Activated CD4-positive, CD25-positive, alpha-beta regulatory T cell (primary cell): ENCODE data around the gene ST8SIA5.

Experiments
- DNase-seq, 4 experiments: peaks; one replicate each; lab custom pipeline; 2025; lab: John Stamatoyannopoulos, UW

Gene ST8SIA5

DNA sequence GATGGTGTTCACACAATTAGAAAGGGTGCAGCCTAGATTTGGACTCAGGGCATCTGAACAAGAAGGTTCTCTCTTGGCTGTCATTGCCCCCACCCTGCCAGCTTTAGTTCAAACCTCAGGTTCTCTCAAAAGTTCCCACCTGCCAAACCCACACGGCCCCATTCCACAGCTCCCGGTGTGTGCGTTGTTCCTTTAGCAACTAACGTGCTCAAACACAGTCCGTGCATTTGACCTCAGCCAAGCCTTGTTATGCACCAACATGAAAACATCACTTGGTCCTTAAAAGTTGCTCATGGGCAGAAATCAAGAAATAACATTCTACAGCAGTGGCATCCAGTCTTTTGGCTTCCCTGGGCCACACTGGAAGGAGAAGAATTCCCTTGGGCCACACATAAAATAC lies 131.8 kb downstream of the ST8SIA5 start:
- DNase-seq: no peak

DNA sequence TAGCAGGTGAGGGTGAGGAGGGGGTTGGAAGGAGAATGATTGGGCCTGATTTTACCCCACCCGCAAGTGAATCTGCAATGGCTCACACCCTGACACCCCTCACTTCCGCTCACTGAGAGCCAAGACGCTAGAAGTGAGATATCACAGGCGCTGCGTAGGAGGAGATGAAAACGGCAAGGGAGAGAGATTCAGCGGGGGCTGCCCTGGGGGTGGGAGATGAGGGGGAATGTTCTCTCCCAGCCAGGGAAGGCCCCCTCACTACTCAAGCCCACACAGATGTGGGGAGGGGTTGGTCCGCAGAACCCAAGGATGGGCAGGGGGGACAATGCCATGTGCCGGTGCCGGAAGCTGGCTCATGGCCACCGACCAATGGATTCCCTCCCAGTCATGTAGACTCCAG lies 132.7 kb downstream of the ST8SIA5 start:
- DNase-seq: no peak

DNA sequence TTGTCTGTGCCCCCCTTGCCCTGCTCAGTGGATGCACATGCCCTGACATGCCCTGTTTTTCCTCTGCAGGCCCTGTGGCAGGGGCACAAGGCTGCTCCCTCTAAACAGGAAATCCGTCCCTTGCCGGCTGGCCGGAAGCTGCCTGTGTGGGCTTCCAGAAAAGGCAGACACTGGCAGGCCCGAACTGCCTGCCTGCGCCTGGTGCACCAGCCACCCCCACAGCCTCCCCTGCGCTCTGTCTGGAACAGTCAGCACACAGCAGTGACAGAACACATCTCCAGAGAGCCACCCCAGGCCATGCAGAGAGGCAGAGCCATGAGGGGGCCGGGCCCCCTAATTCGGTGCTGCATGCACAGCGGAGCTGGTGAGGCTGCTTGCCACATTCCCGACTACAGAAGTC lies 133.3 kb downstream of the ST8SIA5 start:
- no peak for DNase-seq

DNA sequence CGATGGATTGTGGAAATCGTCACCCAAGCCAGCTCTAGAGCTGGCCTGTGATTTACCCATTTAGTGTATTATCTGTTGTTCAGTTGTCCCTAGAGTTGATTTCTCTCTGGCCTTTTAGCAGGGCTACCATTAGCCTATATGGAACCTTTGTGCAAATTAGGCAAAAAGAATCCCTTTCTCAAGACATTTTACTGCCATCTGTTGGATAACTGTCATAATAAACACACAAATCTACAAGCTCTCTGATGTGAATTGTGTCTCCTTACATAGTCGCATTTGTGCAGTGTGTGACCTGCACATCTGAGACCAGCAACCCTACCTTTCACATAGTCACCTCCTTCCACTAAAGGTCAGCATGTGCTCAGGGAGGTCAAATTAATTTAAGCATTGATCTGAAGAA lies 133.9 kb downstream of the ST8SIA5 start:
- no peak for DNase-seq

DNA sequence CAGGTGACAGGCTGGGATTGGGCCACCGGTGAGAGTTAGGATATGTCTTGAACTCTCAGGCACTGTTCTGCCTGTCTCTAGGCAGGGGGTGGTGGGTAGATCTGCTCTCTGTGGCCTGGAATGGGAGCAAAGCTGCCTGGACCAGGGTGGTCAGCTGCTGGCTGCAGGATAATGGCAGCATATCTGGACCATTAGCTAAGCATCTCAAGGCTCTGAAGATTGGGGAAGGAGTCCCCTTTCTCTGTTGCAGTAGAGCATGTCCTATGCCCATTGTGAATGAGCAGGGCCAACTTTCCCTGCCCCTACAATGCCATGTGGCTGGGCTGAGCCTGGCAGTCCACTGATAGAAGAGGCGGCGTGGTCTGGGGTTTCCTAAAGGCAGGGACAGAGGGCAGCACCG lies 134.4 kb downstream of the ST8SIA5 start:
- DNase-seq: no peak

DNA sequence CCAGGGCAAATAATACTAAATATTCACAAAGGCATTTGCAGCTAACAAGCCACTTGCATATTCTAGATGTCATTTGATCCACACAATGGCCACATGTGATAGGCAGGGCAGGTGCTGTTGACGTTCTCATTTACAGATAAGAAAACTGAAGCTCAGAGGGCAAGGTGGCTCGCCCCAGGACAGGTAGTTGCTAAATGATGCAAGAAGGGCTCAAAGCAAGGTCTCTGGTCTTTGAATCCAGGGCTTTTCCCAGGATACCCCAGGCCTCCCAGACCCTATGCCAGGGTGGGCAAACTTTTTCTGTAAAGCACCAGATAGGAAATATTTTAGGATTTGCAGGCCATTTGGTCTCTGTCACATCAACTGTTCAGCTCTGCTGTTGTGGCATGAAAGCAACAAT lies 135.0 kb downstream of the ST8SIA5 start:
- DNase-seq: no peak

DNA sequence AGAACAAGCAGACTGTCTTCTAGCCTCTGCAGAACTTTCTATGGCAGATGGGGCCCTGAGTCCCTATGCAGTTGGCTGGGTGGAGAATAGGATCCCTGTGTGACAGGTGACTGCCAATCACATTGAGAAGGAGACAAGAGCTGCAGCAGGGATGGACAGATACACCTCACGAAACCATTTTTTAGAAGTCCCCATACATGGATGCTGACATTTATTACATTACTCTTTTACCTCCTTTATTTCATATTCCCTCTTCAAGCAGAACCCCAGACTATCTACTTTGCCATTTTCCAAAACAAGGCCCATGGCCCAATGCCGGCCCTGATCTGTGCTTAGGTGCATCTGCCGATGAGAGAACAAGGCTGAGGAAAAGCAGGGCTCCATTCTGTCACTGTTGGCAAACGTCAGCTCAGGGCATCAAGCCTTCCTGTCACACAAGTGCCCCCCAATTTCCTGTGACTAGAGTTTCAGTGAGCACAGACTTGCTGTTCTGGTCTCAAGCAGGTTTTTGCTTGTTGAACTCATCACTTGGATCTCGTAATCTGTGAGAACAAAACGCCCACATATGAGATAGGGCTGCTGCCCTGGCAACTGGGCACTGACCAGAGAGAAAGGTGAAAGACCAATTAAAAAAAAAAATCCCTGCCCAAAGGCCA lies 135.6 kb downstream of the ST8SIA5 start:
- no peak for DNase-seq

DNA sequence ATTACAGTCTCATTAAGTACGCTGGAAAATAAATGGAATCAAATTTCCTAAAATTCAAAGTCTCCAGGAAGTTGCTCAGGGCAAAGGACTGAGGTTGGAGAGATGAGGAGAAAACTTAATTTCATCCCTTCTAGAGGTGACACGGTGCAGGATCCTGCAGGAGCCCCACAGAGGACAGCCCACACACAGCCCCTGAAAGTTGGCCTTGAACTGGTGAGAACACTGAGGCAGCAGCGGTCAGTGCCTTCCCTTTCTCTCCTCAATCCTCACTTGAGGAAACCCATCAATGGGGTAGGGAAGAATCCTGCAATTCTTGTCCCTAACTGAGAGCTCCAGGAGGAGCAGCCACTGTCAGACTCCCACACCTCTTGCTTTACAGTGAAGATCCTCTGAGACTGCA lies 137.3 kb downstream of the ST8SIA5 start:
- no peak for DNase-seq
